Esophagus squamous epithelium (tissue), 5 donors: ENCODE data around the gene QRICH2. TPM values are rescaled to one million over a fixed set of nuclear protein-coding genes. Genes with fewer than 3 reads are reported as not detected.

ENCODE experiments used
- DNase-seq: peaks from one replicate; lab custom pipeline; 2025; lab: John Stamatoyannopoulos, UW
- H3K27ac ChIP-seq, 4 donors: fragments of 200-600 bp; sonication (generic); one replicate each; pipeline ENCODE4 v1.5.1; 2016 to 2019; ENCODE audit warnings: mild to moderate bottlenecking in 1 of 4
- H3K27me3 ChIP-seq, 4 donors: fragments of 200-600 bp; sonication (generic); 1 replicate in 3 of 4; 2 replicates in 1 of 4; pipeline versions ENCODE4 v1.5.1 to v1.6.0; 2017 to 2021; ENCODE audit warnings: antibody characterized with exemption in 1 of 4
- H3K36me3 ChIP-seq, 3 donors: fragments of 200-600 bp; sonication (generic); one replicate each; pipeline ENCODE4 v1.5.1; 2016 to 2019
- H3K4me1 ChIP-seq, 3 donors: fragments of 200-600 bp; sonication (generic); one replicate each; pipeline ENCODE4 v1.5.1; 2017 to 2019
- H3K4me3 ChIP-seq, 4 donors: fragments of 200-600 bp; sonication (generic); 1 replicate in 3 of 4; 2 replicates in 1 of 4; pipeline ENCODE4 v1.5.1; 2016 to 2019; ENCODE audit warnings: mild to moderate bottlenecking in 2 of 4, moderate library complexity in 1 of 4
- H3K9me3 ChIP-seq, 3 donors: fragments of 200-600 bp; sonication (generic); one replicate each; pipeline ENCODE4 v1.5.1; 2016 to 2019
- CTCF ChIP-seq, 6 experiments: fragments of 450-650 bp in 4 of 6; fragments of 200-600 bp in 2 of 6; sonication (generic) in 2 of 6; IDR thresholded peaks; one replicate each; pipeline ENCODE4 v1.5.1; 2016 to 2019; ENCODE audit warnings: antibody characterized with exemption in 6 of 6, mild to moderate bottlenecking in 4 of 6, moderate library complexity in 4 of 6
- POLR2A ChIP-seq, 4 donors: fragments of 450-650 bp; IDR thresholded peaks; one replicate each; pipeline ENCODE4 v1.6.1; 2017; ENCODE audit warnings: antibody characterized with exemption in 4 of 4, mild to moderate bottlenecking in 4 of 4, moderate library complexity in 3 of 4
- WGBS, 2 donors: methylation state at CpG; one replicate each; pipeline ENCODE4 v1.1.5; 2018; 5-methylcytosine and 5-hydroxymethylcytosine counted together
- intact Hi-C: fragments of 100-400 bp; cut with DNase I; formaldehyde crosslinking; loops from one replicate; pipeline ENCODE4 v1.15.0; 2022
- total RNA-seq, 4 donors: library from RNA; depleted of rRNA; stranded (reverse); fragments of >200 nt; gene quantifications; one replicate each; pipeline ENCODE4 v1.1.0, GENCODE V29; 2016
- donor health status: DM: yes; HTN: yes; CAD: no.

QRICH2 gene
- total RNA-seq, 4 donors from 2014 or later, result 1.1 to 2.8 (median 1.8) TPM

DNA sequence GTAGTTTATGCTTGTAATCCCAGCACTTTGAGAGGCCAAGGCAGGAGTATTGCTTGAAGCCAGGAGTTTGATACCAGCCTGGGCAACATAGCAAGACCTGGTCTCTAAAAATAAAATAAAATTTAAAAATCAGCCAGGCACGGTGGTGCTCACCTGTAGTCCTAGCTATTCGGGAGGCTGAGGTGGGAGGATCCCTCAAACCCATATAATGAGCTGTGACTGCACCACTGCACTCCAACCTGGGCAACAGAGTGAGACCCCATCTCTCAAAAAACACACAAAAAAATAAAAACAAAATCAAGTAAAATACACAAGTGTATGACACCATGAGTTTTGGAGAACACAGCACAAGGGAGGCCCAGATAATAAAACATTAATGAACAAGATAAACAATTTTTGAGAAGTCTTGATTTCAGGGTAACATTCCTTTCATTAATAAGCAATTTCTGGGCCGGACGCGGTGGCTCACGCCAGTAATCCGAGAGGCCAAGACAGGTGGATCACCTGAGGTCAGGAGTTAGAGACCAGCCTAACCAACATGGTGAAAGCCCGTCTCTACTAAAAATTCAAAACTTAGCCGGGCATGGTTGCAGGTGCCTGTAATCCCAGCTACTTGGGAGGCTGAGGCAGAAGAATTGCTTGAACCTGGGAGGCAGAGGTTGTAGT, 27.8 kb upstream of the QRICH2 start:
- Histone ChIP-seq H3K27me3 (no peaks in the 10 kb centered on the region), H3K4me3 (no peak overlapping the region), H3K36me3 (peaks cover 0 to 44% (median 0%) of the 10 kb centered on the region in 3 donors), H3K4me1 (no peaks in the 10 kb centered on the region), H3K27ac (no peak overlapping the region), H3K9me3 (no peaks in the 10 kb centered on the region)
- 92 to 98% methylated on average over 9 of the region's 9 CpGs for WGBS, 2 donors
- TF ChIP-seq POLR2A (IDR thresholded peaks at IDR 0.05) (no peak), CTCF (IDR thresholded peaks at IDR 0.05) (no peak)
- intact Hi-C loops, result no loop called here
- no peak for DNase-seq

DNA sequence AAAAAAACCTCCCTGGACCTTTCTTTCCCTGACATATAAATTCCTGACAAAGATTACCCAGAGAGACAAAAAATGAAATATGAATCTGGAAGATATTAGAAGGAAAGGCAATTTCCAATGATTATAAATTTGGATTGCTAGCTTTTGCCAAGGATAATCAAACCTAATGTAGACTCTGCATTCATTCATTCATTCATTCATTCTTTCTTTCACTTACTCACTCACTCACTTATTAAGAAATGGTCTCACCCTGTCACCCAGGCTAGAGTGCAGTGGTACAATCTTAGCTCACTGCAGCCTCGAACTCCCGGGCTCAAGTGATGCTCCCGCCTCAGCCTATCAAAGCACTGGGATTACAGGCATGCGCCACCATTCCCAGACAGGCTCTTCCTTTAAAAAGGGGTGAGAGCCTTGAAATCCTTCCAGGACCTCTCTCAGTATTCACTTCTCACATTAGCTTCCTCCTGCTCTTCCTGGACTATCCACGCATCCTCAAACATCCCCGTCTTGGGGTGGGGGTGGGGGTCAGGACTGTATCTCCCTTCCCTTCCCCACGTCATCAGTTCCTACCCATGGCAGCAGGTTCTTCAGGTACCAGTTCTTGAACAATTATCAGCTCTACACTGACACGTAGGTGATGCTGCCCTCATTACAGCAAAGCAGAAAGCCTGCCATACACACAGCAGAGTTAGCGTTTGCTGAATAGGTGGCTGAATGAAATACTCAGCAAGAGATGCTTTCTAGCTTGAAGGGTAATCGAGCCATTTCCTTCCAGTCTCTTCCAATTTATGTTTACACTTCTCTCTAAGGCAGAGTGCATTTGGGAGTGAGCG, 25.8 kb upstream of the QRICH2 start:
- Histone ChIP-seq H3K36me3 (peaks cover 0 to 44% (median 0%) of the 10 kb centered on the region in 3 donors), H3K27ac (no peak overlapping the region), H3K9me3 (no peaks in the 10 kb centered on the region), H3K27me3 (no peaks in the 10 kb centered on the region), H3K4me3 (no peak overlapping the region), H3K4me1 (no peaks in the 10 kb centered on the region)
- intact Hi-C loops, result no loop called here
- no peak for DNase-seq
- TF ChIP-seq CTCF (IDR thresholded peaks at IDR 0.05) (no peak), POLR2A (IDR thresholded peaks at IDR 0.05) (no peak)
- WGBS, 2 donors, result 80 to 85% methylated on average over 11 of the region's 11 CpGs

- no peaks in the 10 kb centered on the region for H3K9me3 ChIP-seq
- DNase-seq, result no peak
- H3K36me3 ChIP-seq, result peaks cover 0 to 67% (median 12%) of the 10 kb centered on the region in 3 donors
- WGBS, 2 donors, result 81 to 87% methylated on average over 2 of the region's 2 CpGs
- H3K4me3 ChIP-seq, result no peak overlapping the region
- no peaks in the 10 kb centered on the region for H3K4me1 ChIP-seq
- no peaks in the 10 kb centered on the region for H3K27me3 ChIP-seq
- TF ChIP-seq CTCF (IDR thresholded peaks at IDR 0.05) (no peak), POLR2A (IDR thresholded peaks at IDR 0.05) (no peak)
- H3K27ac ChIP-seq, result no peak overlapping the region
- intact Hi-C loops, result no loop called here
These were observed 23.0 kb upstream of the QRICH2 start for GRCh38 chr17:76331083-76331482.

- TF ChIP-seq POLR2A (IDR thresholded peaks at IDR 0.05), result no peak
- TF ChIP-seq CTCF (IDR thresholded peaks at IDR 0.05), result no peak
- no peak overlapping the region for H3K4me3 ChIP-seq
- no peak overlapping the region for H3K27ac ChIP-seq
- H3K9me3 ChIP-seq, result no peaks in the 10 kb centered on the region
- 76 to 92% methylated on average over 8 of the region's 8 CpGs for WGBS, 2 donors
- H3K27me3 ChIP-seq, result no peaks in the 10 kb centered on the region
- intact Hi-C loops, result no loop called here
- H3K4me1 ChIP-seq, result no peaks in the 10 kb centered on the region
- H3K36me3 ChIP-seq, result peaks cover 0 to 71% (median 12%) of the 10 kb centered on the region in 3 donors
- no peak for DNase-seq
These were observed 21.6 kb upstream of the QRICH2 start for GRCh38 chr17:76329664-76330063.

DNA sequence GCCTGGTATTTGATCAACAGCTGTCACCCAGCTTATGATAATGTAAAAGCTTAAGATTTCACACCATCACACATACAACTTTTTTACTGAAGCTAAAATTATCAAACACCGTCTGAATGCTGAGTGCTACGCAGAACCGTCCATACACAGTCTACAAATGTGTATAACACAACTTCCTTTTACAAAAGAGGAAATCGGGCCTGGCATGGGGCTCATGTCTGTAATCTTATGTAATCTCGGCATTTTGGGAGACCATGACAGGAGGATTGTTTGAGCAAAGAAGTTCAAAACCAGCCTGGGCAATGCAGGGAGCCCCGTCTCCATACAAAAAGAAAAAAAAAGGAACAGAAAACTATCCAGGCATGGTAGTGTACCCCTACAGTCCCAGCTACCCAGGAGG, 19.6 kb upstream of the QRICH2 start:
- WGBS, 2 donors, result 84 to 91% methylated on average over 6 of the region's 6 CpGs
- Histone ChIP-seq H3K4me1 (no peaks in the 10 kb centered on the region), H3K27ac (no peak overlapping the region), H3K36me3 (peaks cover 0 to 91% (median 18%) of the 10 kb centered on the region in 3 donors), H3K4me3 (no peak overlapping the region), H3K9me3 (no peaks in the 10 kb centered on the region), H3K27me3 (no peaks in the 10 kb centered on the region)
- intact Hi-C loops, result no loop called here
- TF ChIP-seq POLR2A (IDR thresholded peaks at IDR 0.05) (no peak), CTCF (IDR thresholded peaks at IDR 0.05) (no peak)
- no peak for DNase-seq
